ENCODE data around the gene PPP1R18. TPM values are rescaled to one million over a fixed set of nuclear protein-coding genes. Genes with fewer than 3 reads are reported as not detected.

Gene PPP1R18
- total RNA-seq, 2 experiments from 2014 or later, result 65.2 to 106 TPM

GRCh38 chr6:30703011-30703410 is 16.6 kb upstream of the PPP1R18 start:
- no TSS peak for BruUV-seq (replicated peaks)
- H2AFZ ChIP-seq (ENCODE audit: low read length), result no peak overlapping the region
- H3K4me1 ChIP-seq (ENCODE audit: insufficient read depth, low read length, poor library complexity, severe bottlenecking), result no peaks in the 10 kb centered on the region
- no peak overlapping the region for H3K27ac ChIP-seq (ENCODE audit: low read depth, low read length, poor library complexity, severe bottlenecking)
- H3K79me2 ChIP-seq (ENCODE audit: insufficient read depth, low read depth, low read length), result no peaks in the 10 kb centered on the region
- H3K4me2 ChIP-seq (ENCODE audit: low read length), result no peak overlapping the region
- POLR2A ChIA-PET, result no interaction called here
- DNase-seq (ENCODE audit: low spot score), result no peak
- intact Hi-C loops (cut with micrococcal nuclease; ENCODE audit: unreplicated experiment), result no loop called here
- peaks cover 82% of the 10 kb centered on the region for H3K36me3 ChIP-seq (ENCODE audit: insufficient read depth, low read length)
- CTCF ChIA-PET (ENCODE audit: unreplicated experiment), result no interaction called here
- H3K9me2 ChIP-seq (ENCODE audit: insufficient read depth, low read length), result no peaks in the 10 kb centered on the region
- no peak for TF ChIP-seq EZH2phosphoT487 (IDR thresholded peaks at IDR 0.05; ENCODE audit: borderline replicate concordance, low read depth, low read length)
- TF ChIP-seq, protein P1, sequence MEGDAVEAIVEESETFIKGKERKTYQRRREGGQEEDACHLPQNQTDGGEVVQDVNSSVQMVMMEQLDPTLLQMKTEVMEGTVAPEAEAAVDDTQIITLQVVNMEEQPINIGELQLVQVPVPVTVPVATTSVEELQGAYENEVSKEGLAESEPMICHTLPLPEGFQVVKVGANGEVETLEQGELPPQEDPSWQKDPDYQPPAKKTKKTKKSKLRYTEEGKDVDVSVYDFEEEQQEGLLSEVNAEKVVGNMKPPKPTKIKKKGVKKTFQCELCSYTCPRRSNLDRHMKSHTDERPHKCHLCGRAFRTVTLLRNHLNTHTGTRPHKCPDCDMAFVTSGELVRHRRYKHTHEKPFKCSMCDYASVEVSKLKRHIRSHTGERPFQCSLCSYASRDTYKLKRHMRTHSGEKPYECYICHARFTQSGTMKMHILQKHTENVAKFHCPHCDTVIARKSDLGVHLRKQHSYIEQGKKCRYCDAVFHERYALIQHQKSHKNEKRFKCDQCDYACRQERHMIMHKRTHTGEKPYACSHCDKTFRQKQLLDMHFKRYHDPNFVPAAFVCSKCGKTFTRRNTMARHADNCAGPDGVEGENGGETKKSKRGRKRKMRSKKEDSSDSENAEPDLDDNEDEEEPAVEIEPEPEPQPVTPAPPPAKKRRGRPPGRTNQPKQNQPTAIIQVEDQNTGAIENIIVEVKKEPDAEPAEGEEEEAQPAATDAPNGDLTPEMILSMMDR (conservative IDR thresholded peaks at IDR 0.05; ENCODE audit: low read length), result no peak
- H3K9me3 ChIP-seq (ENCODE audit: low read length), result no peaks in the 10 kb centered on the region
- H4K20me1 ChIP-seq (ENCODE audit: insufficient read depth, low read length), result no peaks in the 10 kb centered on the region
- no peak overlapping the region for H3K4me3 ChIP-seq (ENCODE audit: low read depth, low read length, poor library complexity, severe bottlenecking)

DNA sequence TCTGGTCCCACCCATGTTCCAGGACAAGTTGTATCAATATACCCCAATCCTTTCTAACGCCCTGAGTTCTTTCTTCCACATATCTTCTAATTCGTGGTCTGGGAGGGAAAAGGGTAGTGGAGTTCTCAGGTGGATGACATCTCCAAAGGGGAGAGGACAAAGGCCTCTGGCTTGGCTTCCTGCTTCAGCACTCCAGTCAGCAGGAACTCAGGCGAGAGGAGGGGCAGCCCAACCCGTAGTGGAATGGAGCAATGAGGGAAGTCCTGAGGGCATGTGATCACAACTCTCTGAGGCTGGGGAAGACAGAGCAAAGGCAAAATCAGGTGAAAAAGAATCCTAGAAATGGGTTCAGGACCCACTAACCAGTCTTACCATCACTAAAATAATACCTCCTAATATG is 13.9 kb upstream of the PPP1R18 start:
- Histone ChIP-seq H3K36me3 (ENCODE audit: insufficient read depth, low read length) (peaks cover 60% of the 10 kb centered on the region), H3K4me1 (ENCODE audit: insufficient read depth, low read length, poor library complexity, severe bottlenecking) (no peaks in the 10 kb centered on the region), H3K9me3 (ENCODE audit: low read length) (no peaks in the 10 kb centered on the region), H2AFZ (ENCODE audit: low read length) (no peak overlapping the region), H3K27ac (ENCODE audit: low read depth, low read length, poor library complexity, severe bottlenecking) (no peak overlapping the region), H4K20me1 (ENCODE audit: insufficient read depth, low read length) (no peaks in the 10 kb centered on the region), H3K9me2 (ENCODE audit: insufficient read depth, low read length) (no peaks in the 10 kb centered on the region), H3K79me2 (ENCODE audit: insufficient read depth, low read depth, low read length) (no peaks in the 10 kb centered on the region), H3K4me2 (ENCODE audit: low read length) (no peak overlapping the region), H3K4me3 (ENCODE audit: low read depth, low read length, poor library complexity, severe bottlenecking) (no peak overlapping the region)
- TF ChIP-seq EZH2phosphoT487 (IDR thresholded peaks at IDR 0.05; ENCODE audit: borderline replicate concordance, low read depth, low read length), result no peak
- TF ChIP-seq, protein P1 (conservative IDR thresholded peaks at IDR 0.05; ENCODE audit: low read length), result no peak
- CTCF ChIA-PET (ENCODE audit: unreplicated experiment), result no interaction called here
- DNase-seq (ENCODE audit: low spot score), result no peak
- POLR2A ChIA-PET, result interaction anchor here (0.6 kb wide), 1 partner anchor 20 kb away, joined by 3 read pairs; the partner anchor contains the start of gene TUBB
- no TSS peak for BruUV-seq (replicated peaks)
- intact Hi-C loops (cut with micrococcal nuclease; ENCODE audit: unreplicated experiment), result no loop called here

DNA sequence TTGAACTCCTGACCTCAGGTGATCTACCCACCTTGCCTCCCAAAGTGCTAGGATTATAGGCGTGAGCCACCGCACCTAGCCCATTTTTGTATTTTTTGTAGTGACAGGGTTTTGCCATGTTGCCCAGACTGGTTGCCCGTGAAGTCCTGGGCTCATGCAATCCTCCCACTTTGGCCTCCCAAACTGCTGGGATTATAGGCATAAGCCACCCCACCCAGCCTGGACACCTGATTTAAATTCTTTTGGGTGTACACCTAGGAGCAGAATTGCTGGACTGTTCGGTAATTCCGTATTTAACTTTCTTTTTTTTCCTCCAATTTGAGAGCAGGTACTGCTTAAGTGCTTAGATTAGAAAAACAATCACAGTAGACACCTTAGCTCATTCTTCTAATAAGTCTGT is 10.0 kb upstream of the PPP1R18 start:
- H4K20me1 ChIP-seq (ENCODE audit: insufficient read depth, low read length), result no peaks in the 10 kb centered on the region
- CTCF ChIA-PET (ENCODE audit: unreplicated experiment), result no interaction called here
- H2AFZ ChIP-seq (ENCODE audit: low read length), result no peak overlapping the region
- no TSS peak for BruUV-seq (replicated peaks)
- H3K79me2 ChIP-seq (ENCODE audit: insufficient read depth, low read depth, low read length), result no peaks in the 10 kb centered on the region
- peaks cover 7% of the 10 kb centered on the region for H3K4me1 ChIP-seq (ENCODE audit: insufficient read depth, low read length, poor library complexity, severe bottlenecking)
- peaks cover 22% of the 10 kb centered on the region for H3K36me3 ChIP-seq (ENCODE audit: insufficient read depth, low read length)
- no peak overlapping the region for H3K4me3 ChIP-seq (ENCODE audit: low read depth, low read length, poor library complexity, severe bottlenecking)
- no peaks in the 10 kb centered on the region for H3K9me3 ChIP-seq (ENCODE audit: low read length)
- POLR2A ChIA-PET, result interaction anchor here (0.9 to 1.0 kb wide), 2 partner anchors 15 to 21 kb away, joined by 3 read pairs; partner anchors contain the start of gene MDC1
- no peak overlapping the region for H3K27ac ChIP-seq (ENCODE audit: low read depth, low read length, poor library complexity, severe bottlenecking)
- intact Hi-C loops (cut with micrococcal nuclease; ENCODE audit: unreplicated experiment), result no loop called here
- no peak for DNase-seq (ENCODE audit: low spot score)
- TF ChIP-seq, protein P1 (conservative IDR thresholded peaks at IDR 0.05; ENCODE audit: low read length), result no peak
- TF ChIP-seq EZH2phosphoT487 (IDR thresholded peaks at IDR 0.05; ENCODE audit: borderline replicate concordance, low read depth, low read length), result no peak
- no peaks in the 10 kb centered on the region for H3K9me2 ChIP-seq (ENCODE audit: insufficient read depth, low read length)
- H3K4me2 ChIP-seq (ENCODE audit: low read length), result no peak overlapping the region
